Progenitor cell of endocrine pancreas (in vitro differentiated cells): ENCODE results near the gene FBXL2. TPM values are rescaled to one million over a fixed set of nuclear protein-coding genes. Genes with fewer than 3 reads are reported as not detected.

Experiments
- DNase-seq: peaks from one replicate; pipeline ENCODE4 v3.0.0; 2021; ENCODE audit warnings: low spot score; ENCODE audit not compliant: unreplicated experiment
- H3K27ac Mint-ChIP-seq: 2 replicates; pipeline ENCODE4 v1.8.0; 2021; ENCODE audit warnings: mild to moderate bottlenecking, moderate library complexity, mixed read lengths
- H3K27me3 Mint-ChIP-seq: 2 replicates; pipeline ENCODE4 v1.8.0; 2021; ENCODE audit warnings: mixed read lengths
- H3K36me3 Mint-ChIP-seq: 2 replicates; pipeline ENCODE4 v1.8.0; 2022; ENCODE audit warnings: mixed read lengths; ENCODE audit not compliant: insufficient read depth
- H3K4me1 Mint-ChIP-seq: 2 replicates; pipeline ENCODE4 v1.8.0; 2021; ENCODE audit warnings: low read depth, mixed read lengths
- H3K4me3 Mint-ChIP-seq: 2 replicates; pipeline ENCODE4 v1.8.0; 2021; ENCODE audit warnings: low read depth, mild to moderate bottlenecking, moderate library complexity, mixed read lengths
- H3K9me3 Mint-ChIP-seq: 2 replicates; pipeline ENCODE4 v1.8.0; 2021; ENCODE audit warnings: low read depth, mixed read lengths
- total RNA-seq: library from RNA; stranded (reverse); gene quantifications from 2 replicates; pipeline ENCODE4 v1.2.1, GENCODE V29; 2021
- TF ChIP-seq, protein P1 (sequence below): fragments of 200-600 bp; sonication (generic); IDR thresholded peaks from one replicate; pipeline ENCODE4 v1.5.0; 2021; ENCODE audit warnings: antibody characterized with exemption, mild to moderate bottlenecking; ENCODE audit not compliant: unreplicated experiment

The FBXL2 gene
- total RNA-seq, 1 donor from 2014 or later: 23.9 TPM

DNA sequence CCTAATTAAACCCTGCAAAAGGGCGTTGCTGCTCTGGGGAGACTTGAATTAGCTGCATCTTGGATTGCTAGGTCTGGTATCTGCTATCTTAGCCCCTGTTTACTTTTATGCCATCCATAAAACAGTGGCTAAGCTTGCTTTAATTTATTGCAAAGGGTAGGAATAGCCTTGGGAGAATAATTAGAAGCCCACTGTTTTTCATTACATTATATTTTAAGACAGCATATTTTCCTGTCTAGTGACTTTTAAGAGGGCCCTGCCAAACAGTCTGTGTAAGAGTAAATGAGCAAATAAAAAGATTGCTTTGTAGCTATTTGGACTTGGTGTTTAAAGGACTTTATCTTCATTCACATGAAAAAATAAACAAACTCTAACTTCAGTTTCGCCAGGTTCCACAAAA, 41.2 kb upstream of the FBXL2 start:
- Mint-ChIP-seq H3K27ac (no peak overlapping the region), H3K9me3 (peaks cover 4% of the 10 kb centered on the region), H3K27me3 (peaks cover 17% of the 10 kb centered on the region), H3K4me1 (peaks cover 11% of the 10 kb centered on the region), H3K36me3 (no peaks in the 10 kb centered on the region), H3K4me3 (no peak overlapping the region)
- TF ChIP-seq, protein P1, sequence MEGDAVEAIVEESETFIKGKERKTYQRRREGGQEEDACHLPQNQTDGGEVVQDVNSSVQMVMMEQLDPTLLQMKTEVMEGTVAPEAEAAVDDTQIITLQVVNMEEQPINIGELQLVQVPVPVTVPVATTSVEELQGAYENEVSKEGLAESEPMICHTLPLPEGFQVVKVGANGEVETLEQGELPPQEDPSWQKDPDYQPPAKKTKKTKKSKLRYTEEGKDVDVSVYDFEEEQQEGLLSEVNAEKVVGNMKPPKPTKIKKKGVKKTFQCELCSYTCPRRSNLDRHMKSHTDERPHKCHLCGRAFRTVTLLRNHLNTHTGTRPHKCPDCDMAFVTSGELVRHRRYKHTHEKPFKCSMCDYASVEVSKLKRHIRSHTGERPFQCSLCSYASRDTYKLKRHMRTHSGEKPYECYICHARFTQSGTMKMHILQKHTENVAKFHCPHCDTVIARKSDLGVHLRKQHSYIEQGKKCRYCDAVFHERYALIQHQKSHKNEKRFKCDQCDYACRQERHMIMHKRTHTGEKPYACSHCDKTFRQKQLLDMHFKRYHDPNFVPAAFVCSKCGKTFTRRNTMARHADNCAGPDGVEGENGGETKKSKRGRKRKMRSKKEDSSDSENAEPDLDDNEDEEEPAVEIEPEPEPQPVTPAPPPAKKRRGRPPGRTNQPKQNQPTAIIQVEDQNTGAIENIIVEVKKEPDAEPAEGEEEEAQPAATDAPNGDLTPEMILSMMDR: no peak
- no peak for DNase-seq

DNA sequence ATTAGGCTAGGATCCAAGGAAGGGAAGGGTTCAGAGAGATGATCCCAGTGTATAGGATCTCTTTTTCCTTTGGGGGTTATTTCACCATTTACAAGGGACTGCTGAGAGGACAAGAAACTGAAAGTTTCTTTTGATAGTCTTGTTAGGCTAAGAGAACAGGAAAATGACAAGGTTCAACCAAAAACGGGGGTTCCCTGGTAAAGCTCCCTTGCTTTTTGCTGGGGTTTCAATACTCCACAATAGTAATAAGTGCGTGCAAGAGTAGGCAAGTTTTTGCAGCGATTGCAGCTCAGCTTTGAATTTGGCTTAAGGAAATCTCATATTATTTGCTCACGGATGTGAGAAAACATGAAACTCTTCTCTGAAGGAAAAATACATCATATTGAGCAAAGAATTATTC, 39.8 kb upstream of the FBXL2 start:
- Mint-ChIP-seq H3K27ac (no peak overlapping the region), H3K27me3 (peaks cover 14% of the 10 kb centered on the region), H3K9me3 (peaks cover 4% of the 10 kb centered on the region), H3K4me1 (peaks cover 8% of the 10 kb centered on the region), H3K4me3 (no peak overlapping the region), H3K36me3 (no peaks in the 10 kb centered on the region)
- TF ChIP-seq, protein P1: no peak
- DNase-seq: no peak

DNA sequence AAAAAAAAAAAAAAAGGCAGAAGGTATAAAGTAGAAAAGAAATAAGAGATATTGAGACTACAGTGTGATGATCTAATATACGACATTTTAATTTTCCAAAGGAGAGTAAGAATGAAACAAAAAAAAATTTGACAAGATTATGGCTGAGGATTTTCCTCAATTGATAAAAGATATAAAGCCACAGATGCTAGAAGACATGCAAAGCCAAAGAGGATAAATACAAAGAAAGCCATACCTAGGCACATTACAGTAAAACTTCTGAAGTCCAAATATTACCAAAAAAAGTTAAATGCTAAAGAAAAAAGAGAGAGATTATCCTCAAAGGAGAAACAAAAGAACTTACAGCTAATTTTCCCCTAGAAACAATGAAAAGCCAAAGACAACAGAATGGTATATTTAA, 38.3 kb upstream of the FBXL2 start:
- TF ChIP-seq, protein P1: no peak
- Mint-ChIP-seq H3K9me3 (peaks cover 4% of the 10 kb centered on the region), H3K27ac (no peak overlapping the region), H3K27me3 (peaks cover 2% of the 10 kb centered on the region), H3K4me1 (peaks cover 8% of the 10 kb centered on the region), H3K36me3 (no peaks in the 10 kb centered on the region), H3K4me3 (no peak overlapping the region)
- no peak for DNase-seq

DNA sequence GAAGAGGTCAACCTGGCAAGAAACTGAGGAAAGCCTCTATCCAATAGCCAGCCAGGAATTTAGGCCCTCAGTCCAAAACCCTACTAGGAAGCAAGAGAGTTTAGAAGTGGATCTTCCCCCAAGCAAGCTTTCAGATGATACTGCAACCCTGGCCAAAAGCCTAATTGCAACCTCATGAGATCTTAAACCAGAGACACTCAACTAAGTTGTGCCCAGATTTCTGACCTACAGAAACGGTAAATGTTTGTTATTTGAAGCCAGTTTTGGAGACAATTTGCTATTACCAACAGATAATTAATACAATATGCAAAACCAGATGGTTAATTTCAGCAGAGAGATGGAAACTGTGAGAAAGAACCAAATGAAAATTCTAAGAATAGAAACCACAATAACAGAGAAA, 37.0 kb upstream of the FBXL2 start:
- TF ChIP-seq, protein P1: no peak
- Mint-ChIP-seq H3K36me3 (no peaks in the 10 kb centered on the region), H3K9me3 (peaks cover 4% of the 10 kb centered on the region), H3K27ac (no peak overlapping the region), H3K27me3 (peaks cover 3% of the 10 kb centered on the region), H3K4me1 (peaks cover 8% of the 10 kb centered on the region), H3K4me3 (no peak overlapping the region)
- DNase-seq: no peak

DNA sequence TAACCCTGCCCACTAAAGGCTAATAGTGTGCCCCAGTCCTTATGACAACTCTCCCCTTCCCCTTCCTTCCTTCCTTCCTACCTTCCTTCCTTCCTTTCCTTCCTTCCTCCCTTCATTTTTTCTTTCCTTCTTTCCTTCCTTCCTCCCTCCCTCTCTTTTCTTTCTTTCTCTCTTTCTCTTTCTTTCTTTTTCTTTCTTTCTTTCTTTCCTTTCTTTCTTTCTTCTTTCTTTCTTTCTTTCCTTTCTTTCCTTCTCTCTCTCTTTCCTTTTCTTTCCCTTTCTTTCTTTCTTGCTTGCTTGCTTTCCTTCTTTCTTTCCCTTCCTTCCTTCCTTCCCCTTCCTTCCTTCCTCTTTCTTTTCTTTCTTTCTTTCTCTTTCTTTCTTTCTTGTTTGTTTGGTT, 30.5 kb upstream of the FBXL2 start:
- no peak for DNase-seq
- no peak overlapping the region for H3K4me3 Mint-ChIP-seq
- H3K27me3 Mint-ChIP-seq: peaks cover 4% of the 10 kb centered on the region
- TF ChIP-seq, protein P1: no peak
- no peak overlapping the region for H3K27ac Mint-ChIP-seq
- H3K4me1 Mint-ChIP-seq: peaks cover 3% of the 10 kb centered on the region
- H3K36me3 Mint-ChIP-seq: no peaks in the 10 kb centered on the region
- peaks cover 2% of the 10 kb centered on the region for H3K9me3 Mint-ChIP-seq
